Fibroblast of pulmonary artery (primary cell): ENCODE results near the gene MYPOP.
A peak's percentile ranks its signal among the peaks of the same experiment; 100 is the strongest.

Experiments used
- DNase-seq: peaks from one replicate; pipeline ENCODE4 v3.0.0-alpha.2; 2010; ENCODE audit warnings: low read depth
- H3K4me3 ChIP-seq: replicated peaks from 2 replicates; pipeline ENCODE4 v1.5.1; 2011; ENCODE audit warnings: low read depth, mild to moderate bottlenecking, control low read depth, low read length, moderate library complexity
- TF ChIP-seq, protein P1 (sequence below): IDR thresholded peaks from 2 replicates; pipeline ENCODE4 v1.5.1; 2011; ENCODE audit warnings: mild to moderate bottlenecking, control low read depth, low read length, inconsistent platforms; ENCODE audit errors: missing control alignments

MYPOP gene

GRCh38 chr19:45883881-45884681 is 18.3 kb downstream of the MYPOP start:
- H3K4me3 ChIP-seq: no peak overlapping the region
- TF ChIP-seq, protein P1, sequence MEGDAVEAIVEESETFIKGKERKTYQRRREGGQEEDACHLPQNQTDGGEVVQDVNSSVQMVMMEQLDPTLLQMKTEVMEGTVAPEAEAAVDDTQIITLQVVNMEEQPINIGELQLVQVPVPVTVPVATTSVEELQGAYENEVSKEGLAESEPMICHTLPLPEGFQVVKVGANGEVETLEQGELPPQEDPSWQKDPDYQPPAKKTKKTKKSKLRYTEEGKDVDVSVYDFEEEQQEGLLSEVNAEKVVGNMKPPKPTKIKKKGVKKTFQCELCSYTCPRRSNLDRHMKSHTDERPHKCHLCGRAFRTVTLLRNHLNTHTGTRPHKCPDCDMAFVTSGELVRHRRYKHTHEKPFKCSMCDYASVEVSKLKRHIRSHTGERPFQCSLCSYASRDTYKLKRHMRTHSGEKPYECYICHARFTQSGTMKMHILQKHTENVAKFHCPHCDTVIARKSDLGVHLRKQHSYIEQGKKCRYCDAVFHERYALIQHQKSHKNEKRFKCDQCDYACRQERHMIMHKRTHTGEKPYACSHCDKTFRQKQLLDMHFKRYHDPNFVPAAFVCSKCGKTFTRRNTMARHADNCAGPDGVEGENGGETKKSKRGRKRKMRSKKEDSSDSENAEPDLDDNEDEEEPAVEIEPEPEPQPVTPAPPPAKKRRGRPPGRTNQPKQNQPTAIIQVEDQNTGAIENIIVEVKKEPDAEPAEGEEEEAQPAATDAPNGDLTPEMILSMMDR: no peak
- no peak for DNase-seq

DNA sequence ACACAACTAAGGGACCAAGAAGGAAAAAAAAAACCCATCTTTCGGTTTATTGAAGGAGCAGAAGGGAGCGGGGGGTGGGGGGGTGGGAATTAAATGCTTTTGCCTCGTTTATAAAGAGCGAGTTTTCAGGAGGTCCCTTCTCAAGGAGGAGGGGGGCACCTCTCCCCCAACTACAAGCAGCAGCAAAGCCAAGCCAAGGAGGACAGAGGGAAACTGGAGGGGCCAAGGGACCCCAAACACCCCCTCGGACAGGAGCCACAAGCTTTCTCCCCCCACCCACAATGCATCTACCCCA is 18.9 kb downstream of the MYPOP start:
- no peak for DNase-seq
- H3K4me3 ChIP-seq: no peak overlapping the region
- TF ChIP-seq, protein P1: no peak

GRCh38 chr19:45882652-45883585 is 19.5 kb downstream of the MYPOP start:
- TF ChIP-seq, protein P1: peak; percentile 99
- H3K4me3 ChIP-seq: no peak overlapping the region
- DNase-seq: peak; percentile 92

GRCh38 chr19:45881909-45882528 is 20.4 kb downstream of the MYPOP start:
- DNase-seq: no peak
- H3K4me3 ChIP-seq: no peak overlapping the region
- TF ChIP-seq, protein P1: no peak

GRCh38 chr19:45881082-45881908 is 21.1 kb downstream of the MYPOP start:
- DNase-seq: no peak
- H3K4me3 ChIP-seq: no peak overlapping the region
- TF ChIP-seq, protein P1: no peak

DNA sequence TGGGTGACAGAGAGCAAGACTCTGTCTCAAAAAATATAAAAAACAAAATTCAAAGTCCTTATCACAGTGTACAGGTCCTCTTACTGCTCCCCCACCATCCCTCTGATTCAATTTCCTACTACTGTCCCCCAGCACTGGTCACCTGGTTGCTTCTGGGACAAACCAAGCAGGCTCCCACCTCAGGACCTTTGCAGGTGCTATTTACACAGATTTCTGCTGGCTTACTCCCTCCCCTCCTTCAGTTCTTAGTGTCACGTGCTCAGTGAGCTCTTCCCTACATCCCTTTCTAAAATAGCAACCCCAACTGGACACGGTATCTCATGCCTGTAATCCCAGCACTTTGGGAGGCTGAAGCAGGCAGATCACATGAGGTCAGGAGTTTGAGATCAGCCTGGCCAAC is 22.4 kb downstream of the MYPOP start:
- TF ChIP-seq, protein P1: no peak
- H3K4me3 ChIP-seq: no peak overlapping the region
- DNase-seq: no peak
